Measurements from ENCODE around the gene FBXW7. TPM values are rescaled to one million over a fixed set of nuclear protein-coding genes. Genes with fewer than 3 reads are reported as not detected.

Gene FBXW7
- total and polyA plus RNA-seq, 2 donors (not counting 1 experiment from before 2014, with no cell fraction given) = 16.3 to 68.7 TPM

GRCh38 chr4:152531479-152531878, 4.4 kb downstream of the FBXW7 start:
- Histone ChIP-seq H3K4me3 (replicated peaks in 1 of 4; ENCODE audit: control extremely low read depth in 1 of 4, insufficient read depth in 1 of 4, low read depth in 3 of 4, low read length in 4 of 4) (no peak overlapping the region), H3K9ac (ENCODE audit: insufficient read depth, low read length) (no peak overlapping the region), H3K27ac (ENCODE audit: insufficient read depth, low read length) (no peak overlapping the region), H3K36me3 (ENCODE audit: control insufficient read depth, insufficient read depth, low read length) (no peaks in the 10 kb centered on the region), H2AFZ (ENCODE audit: low read length) (no peak overlapping the region), H3K9me3 (ENCODE audit: control insufficient read depth, insufficient read depth, low read depth, low read length) (no peaks in the 10 kb centered on the region), H4K20me1 (ENCODE audit: control insufficient read depth, extremely low read depth, insufficient read depth, low read length) (no peaks in the 10 kb centered on the region), H3K27me3 (ENCODE audit: control insufficient read depth, insufficient read depth, low read length) (no peaks in the 10 kb centered on the region), H3K4me2 (ENCODE audit: extremely low read depth, insufficient read depth, low read length) (no peak overlapping the region), H3K79me2 (ENCODE audit: control insufficient read depth, insufficient read depth, low read length) (peaks cover 57% of the 10 kb centered on the region), H3K4me1 (ENCODE audit: control insufficient read depth, extremely low read depth, insufficient read depth, low read length) (no peaks in the 10 kb centered on the region)
- TF ChIP-seq EZH2 (IDR thresholded peaks at IDR 0.05; ENCODE audit: low read length, missing control alignments) = no peak
- TF ChIP-seq CTCF (conservative IDR thresholded peaks at IDR 0.05 in 1 of 2, IDR thresholded peaks at IDR 0.05 in 1 of 2; ENCODE audit: low read depth in 1 of 2, low read length in 2 of 2) = no peak
- no peak for DNase-seq (ENCODE audit: low read depth in 2 of 2)

- H3K79me2 ChIP-seq (ENCODE audit: control insufficient read depth, insufficient read depth, low read length) = peaks cover 57% of the 10 kb centered on the region
- DNase-seq (ENCODE audit: low read depth in 2 of 2) = no peak
- no peak overlapping the region for H3K4me2 ChIP-seq (ENCODE audit: extremely low read depth, insufficient read depth, low read length)
- no peak overlapping the region for H3K4me3 ChIP-seq (replicated peaks in 1 of 4; ENCODE audit: control extremely low read depth in 1 of 4, insufficient read depth in 1 of 4, low read depth in 3 of 4, low read length in 4 of 4)
- H3K9ac ChIP-seq (ENCODE audit: insufficient read depth, low read length) = no peak overlapping the region
- H2AFZ ChIP-seq (ENCODE audit: low read length) = no peak overlapping the region
- no peaks in the 10 kb centered on the region for H3K36me3 ChIP-seq (ENCODE audit: control insufficient read depth, insufficient read depth, low read length)
- TF ChIP-seq EZH2 (IDR thresholded peaks at IDR 0.05; ENCODE audit: low read length, missing control alignments) = no peak
- H3K27me3 ChIP-seq (ENCODE audit: control insufficient read depth, insufficient read depth, low read length) = no peaks in the 10 kb centered on the region
- H3K9me3 ChIP-seq (ENCODE audit: control insufficient read depth, insufficient read depth, low read depth, low read length) = no peaks in the 10 kb centered on the region
- no peaks in the 10 kb centered on the region for H4K20me1 ChIP-seq (ENCODE audit: control insufficient read depth, extremely low read depth, insufficient read depth, low read length)
- H3K27ac ChIP-seq (ENCODE audit: insufficient read depth, low read length) = no peak overlapping the region
- no peaks in the 10 kb centered on the region for H3K4me1 ChIP-seq (ENCODE audit: control insufficient read depth, extremely low read depth, insufficient read depth, low read length)
Observed at GRCh38 chr4:152530600-152530999, 5.3 kb downstream of the FBXW7 start.

GRCh38 chr4:152529880-152530279, 6.0 kb downstream of the FBXW7 start:
- no peak overlapping the region for H2AFZ ChIP-seq (ENCODE audit: low read length)
- no peak overlapping the region for H3K4me3 ChIP-seq (replicated peaks in 1 of 4; ENCODE audit: control extremely low read depth in 1 of 4, insufficient read depth in 1 of 4, low read depth in 3 of 4, low read length in 4 of 4)
- H3K27ac ChIP-seq (ENCODE audit: insufficient read depth, low read length) = no peak overlapping the region
- no peaks in the 10 kb centered on the region for H3K9me3 ChIP-seq (ENCODE audit: control insufficient read depth, insufficient read depth, low read depth, low read length)
- no peaks in the 10 kb centered on the region for H4K20me1 ChIP-seq (ENCODE audit: control insufficient read depth, extremely low read depth, insufficient read depth, low read length)
- H3K79me2 ChIP-seq (ENCODE audit: control insufficient read depth, insufficient read depth, low read length) = peaks cover 54% of the 10 kb centered on the region
- TF ChIP-seq EZH2 (IDR thresholded peaks at IDR 0.05; ENCODE audit: low read length, missing control alignments) = no peak
- TF ChIP-seq CTCF (conservative IDR thresholded peaks at IDR 0.05 in 1 of 2, IDR thresholded peaks at IDR 0.05 in 1 of 2; ENCODE audit: low read depth in 1 of 2, low read length in 2 of 2) = no peak
- no peaks in the 10 kb centered on the region for H3K4me1 ChIP-seq (ENCODE audit: control insufficient read depth, extremely low read depth, insufficient read depth, low read length)
- H3K36me3 ChIP-seq (ENCODE audit: control insufficient read depth, insufficient read depth, low read length) = no peaks in the 10 kb centered on the region
- no peak for DNase-seq (ENCODE audit: low read depth in 2 of 2)
- H3K27me3 ChIP-seq (ENCODE audit: control insufficient read depth, insufficient read depth, low read length) = no peaks in the 10 kb centered on the region
- H3K4me2 ChIP-seq (ENCODE audit: extremely low read depth, insufficient read depth, low read length) = no peak overlapping the region
- no peak overlapping the region for H3K9ac ChIP-seq (ENCODE audit: insufficient read depth, low read length)
